BJ (cell line): ENCODE measurements around the gene YY1AP1. TPM values are rescaled to one million over a fixed set of nuclear protein-coding genes. Genes with fewer than 3 reads are reported as not detected.
"Not testable (repeated sequence)": the region's sequence is repeated elsewhere in the genome, so short reads cannot be mapped to it uniquely, and the experiment has no call there.

Source experiments
- CTCF ChIA-PET: fragments of 350-600 bp; formaldehyde crosslinking; extraction: SDS; loops from one replicate; lab custom pipeline; 2021; ENCODE audit warnings: antibody characterized with exemption, inconsistent platforms; lab: Yijun Ruan, JAX
- POLR2A ChIA-PET: fragments of 300-600 bp; sonication (Branson Sonifier 250); formaldehyde crosslinking; extraction: SDS; loops from one replicate; lab custom pipeline; 2021; ENCODE audit warnings: antibody characterized with exemption; lab: Charles Lee
- DNase-seq: peaks from one replicate; pipeline ENCODE4 v3.0.0-alpha.2; 2011; ENCODE audit warnings: low read depth
- H3K27me3 ChIP-seq: 2 replicates; pipeline ENCODE4 v1.6.0; 2011; ENCODE audit warnings: low read length; ENCODE audit not compliant: control insufficient read depth, insufficient read depth
- H3K36me3 ChIP-seq: 2 replicates; pipeline ENCODE4 v1.5.1; 2011; ENCODE audit warnings: low read length; ENCODE audit not compliant: control insufficient read depth, insufficient read depth
- H3K4me3 ChIP-seq: 2 replicates; pipeline ENCODE4 v1.5.1; 2011; ENCODE audit warnings: low read depth, mild to moderate bottlenecking, control low read depth, low read length
- polyA minus RNA-seq: library from RNA; depleted of rRNA, polyadenylated mRNA; stranded (reverse); fragments of >200 nt; gene quantifications from 2 replicates; pipeline ENCODE4 v1.2.3, GENCODE V29; 2011; rRNA and poly(A)+ RNA removed
- polyA plus RNA-seq: library from polyadenylated mRNA; depleted of rRNA; stranded (reverse); fragments of >200 nt; gene quantifications from 2 replicates; pipeline ENCODE4 v1.2.3, GENCODE V29; 2011; rRNA removed
- TF ChIP-seq, protein P1 (sequence below): IDR thresholded peaks from 2 replicates; pipeline ENCODE4 v1.5.1; 2011; ENCODE audit warnings: low read depth, mild to moderate bottlenecking, control low read depth, inconsistent platforms, low read length, moderate library complexity; ENCODE audit not compliant: insufficient read depth

Gene YY1AP1, protein sequence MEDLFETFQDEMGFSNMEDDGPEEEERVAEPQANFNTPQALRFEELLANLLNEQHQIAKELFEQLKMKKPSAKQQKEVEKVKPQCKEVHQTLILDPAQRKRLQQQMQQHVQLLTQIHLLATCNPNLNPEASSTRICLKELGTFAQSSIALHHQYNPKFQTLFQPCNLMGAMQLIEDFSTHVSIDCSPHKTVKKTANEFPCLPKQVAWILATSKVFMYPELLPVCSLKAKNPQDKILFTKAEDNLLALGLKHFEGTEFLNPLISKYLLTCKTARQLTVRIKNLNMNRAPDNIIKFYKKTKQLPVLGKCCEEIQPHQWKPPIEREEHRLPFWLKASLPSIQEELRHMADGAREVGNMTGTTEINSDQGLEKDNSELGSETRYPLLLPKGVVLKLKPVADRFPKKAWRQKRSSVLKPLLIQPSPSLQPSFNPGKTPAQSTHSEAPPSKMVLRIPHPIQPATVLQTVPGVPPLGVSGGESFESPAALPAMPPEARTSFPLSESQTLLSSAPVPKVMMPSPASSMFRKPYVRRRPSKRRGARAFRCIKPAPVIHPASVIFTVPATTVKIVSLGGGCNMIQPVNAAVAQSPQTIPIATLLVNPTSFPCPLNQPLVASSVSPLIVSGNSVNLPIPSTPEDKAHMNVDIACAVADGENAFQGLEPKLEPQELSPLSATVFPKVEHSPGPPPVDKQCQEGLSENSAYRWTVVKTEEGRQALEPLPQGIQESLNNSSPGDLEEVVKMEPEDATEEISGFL
- polyA plus RNA-seq = 57.7 and 57.9 TPM in 2 replicates
- polyA minus RNA-seq = 30.5 and 40.7 TPM in 2 replicates

DNA sequence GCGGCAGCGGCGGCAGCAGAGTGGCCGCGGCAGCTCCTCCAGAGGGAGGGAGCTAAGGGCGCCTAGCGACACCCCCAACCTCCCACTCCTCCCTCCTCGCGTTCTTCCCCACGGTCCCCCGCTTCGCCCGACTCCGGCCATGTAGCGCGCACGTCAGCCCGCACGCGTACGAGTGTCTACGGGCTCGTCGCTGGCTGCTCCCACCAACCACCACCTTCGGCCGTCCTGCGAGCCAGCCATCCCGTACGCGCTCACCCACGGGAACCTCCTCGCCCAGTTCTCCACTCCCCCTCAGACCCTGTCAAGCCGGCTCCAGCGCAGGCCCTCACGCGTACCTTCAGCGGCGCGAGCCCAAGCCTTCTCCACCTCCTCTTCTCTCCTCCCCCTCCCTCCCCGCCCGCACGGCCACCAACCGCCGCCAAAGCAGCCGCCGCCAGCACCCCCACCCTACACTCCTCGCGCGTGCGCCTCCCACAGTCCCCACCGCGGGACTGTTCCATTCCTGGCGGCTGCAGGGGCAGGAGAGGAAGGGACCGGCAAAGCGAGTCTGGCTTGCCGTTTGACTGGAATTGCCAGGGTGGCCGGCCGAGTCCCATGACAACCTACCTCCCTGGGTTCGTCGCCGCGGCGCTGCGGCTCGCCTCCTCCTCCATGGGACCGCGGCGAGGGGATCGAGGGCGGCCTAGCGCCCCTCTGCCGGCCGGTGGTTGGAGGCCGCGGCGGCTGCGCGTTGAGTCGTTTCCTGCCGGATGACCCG, at the start of gene YY1AP1:
Gene YY1AP1 (minus strand): TSS at position 451 of the 757 bp plus-strand sequence. CDS start 8,338 bp downstream, outside the sequence.
- TF ChIP-seq, protein P1, sequence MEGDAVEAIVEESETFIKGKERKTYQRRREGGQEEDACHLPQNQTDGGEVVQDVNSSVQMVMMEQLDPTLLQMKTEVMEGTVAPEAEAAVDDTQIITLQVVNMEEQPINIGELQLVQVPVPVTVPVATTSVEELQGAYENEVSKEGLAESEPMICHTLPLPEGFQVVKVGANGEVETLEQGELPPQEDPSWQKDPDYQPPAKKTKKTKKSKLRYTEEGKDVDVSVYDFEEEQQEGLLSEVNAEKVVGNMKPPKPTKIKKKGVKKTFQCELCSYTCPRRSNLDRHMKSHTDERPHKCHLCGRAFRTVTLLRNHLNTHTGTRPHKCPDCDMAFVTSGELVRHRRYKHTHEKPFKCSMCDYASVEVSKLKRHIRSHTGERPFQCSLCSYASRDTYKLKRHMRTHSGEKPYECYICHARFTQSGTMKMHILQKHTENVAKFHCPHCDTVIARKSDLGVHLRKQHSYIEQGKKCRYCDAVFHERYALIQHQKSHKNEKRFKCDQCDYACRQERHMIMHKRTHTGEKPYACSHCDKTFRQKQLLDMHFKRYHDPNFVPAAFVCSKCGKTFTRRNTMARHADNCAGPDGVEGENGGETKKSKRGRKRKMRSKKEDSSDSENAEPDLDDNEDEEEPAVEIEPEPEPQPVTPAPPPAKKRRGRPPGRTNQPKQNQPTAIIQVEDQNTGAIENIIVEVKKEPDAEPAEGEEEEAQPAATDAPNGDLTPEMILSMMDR = no peak
- peak; percentile 28 for DNase-seq
- Histone ChIP-seq H3K36me3 (peaks cover 2% of the 10 kb centered on the region), H3K4me3 (peak within 1 kb of the TSS; percentile 99), H3K27me3 (no peaks in the 10 kb centered on the region)
- ChIA-PET CTCF (no interaction called here), POLR2A (interaction anchor here (0.5 kb wide), 1 partner anchor 290 kb away, joined by 3 read pairs; no protein-coding TSS in a partner anchor)

DNA sequence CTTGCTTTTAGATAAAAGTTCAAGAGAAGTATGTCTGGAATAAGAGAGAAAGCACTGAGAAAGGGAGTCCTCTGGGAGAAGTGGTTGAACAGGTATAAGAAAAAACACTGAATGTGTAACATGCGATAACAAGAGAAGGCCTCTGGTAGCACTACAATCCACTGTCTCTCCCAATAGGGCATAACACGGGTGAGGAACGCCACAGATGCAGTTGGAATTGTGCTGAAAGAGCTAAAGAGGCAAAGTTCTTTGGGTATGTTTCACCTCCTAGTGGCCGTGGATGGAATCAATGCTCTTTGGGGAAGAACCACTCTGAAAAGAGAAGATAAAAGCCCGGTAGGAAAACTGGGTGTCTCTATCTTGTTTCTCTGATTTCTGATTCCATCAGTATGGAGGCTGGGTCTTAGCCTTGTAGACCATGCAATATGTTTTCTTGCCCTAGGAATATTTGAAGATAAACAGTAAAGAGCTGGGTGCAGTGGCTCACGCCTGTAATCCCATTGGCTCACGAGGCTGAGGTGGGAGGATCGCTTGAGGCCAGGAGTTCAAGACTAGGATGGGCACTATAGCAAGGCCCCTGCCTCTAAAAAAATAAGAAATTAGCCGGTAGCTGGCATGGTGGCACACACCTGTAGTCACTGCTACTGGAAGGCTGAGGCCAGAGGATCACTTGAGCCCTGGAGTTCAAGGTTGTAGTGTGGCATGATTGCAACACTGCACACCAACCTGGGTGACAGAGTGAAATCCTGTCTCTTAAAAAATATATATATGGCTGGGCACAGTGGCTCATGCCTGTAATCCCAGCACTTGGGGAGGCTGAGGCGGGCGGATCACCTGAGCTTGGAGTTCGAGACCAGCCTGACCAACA, 40.7 kb upstream of the YY1AP1 start:
- TF ChIP-seq, protein P1 = peak; percentile 75
- H3K27me3 ChIP-seq = no peaks in the 10 kb centered on the region
- POLR2A ChIA-PET = interaction anchor here (0.6 kb wide), 1 partner anchor 63 kb away, joined by 3 read pairs; no protein-coding TSS in a partner anchor
- CTCF ChIA-PET = interaction anchor here (0.7 to 2.9 kb wide), 11 partner anchors 10 to 479 kb away, joined by 3 to 14 read pairs (median 4); no protein-coding TSS in a partner anchor
- no peak overlapping the region for H3K4me3 ChIP-seq
- DNase-seq = no peak
- peaks cover 4% of the 10 kb centered on the region for H3K36me3 ChIP-seq

DNA sequence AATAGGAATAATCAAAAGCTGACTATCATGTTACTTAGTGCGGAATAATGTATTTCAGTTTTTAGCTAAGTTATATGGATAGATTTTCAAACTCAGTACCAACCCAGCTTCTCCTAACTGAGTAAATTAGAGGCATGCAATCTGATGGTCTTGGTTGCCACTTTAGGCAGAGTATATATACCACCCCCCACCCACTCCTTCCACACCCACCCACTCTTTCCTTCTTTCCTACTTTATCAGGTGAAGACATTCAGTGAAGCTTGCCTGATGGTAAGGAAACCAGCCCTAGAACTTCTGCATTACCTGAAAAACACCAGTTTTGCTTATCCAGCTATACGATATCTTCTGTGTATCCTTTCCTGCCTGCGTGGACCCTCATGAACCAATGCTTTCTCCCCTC, 36.6 kb upstream of the YY1AP1 start:
- Histone ChIP-seq H3K27me3 (no peaks in the 10 kb centered on the region), H3K4me3 (no peak overlapping the region), H3K36me3 (peaks cover 3% of the 10 kb centered on the region)
- no peak for DNase-seq
- CTCF ChIA-PET = interaction anchor here (0.6 to 1.2 kb wide), 5 partner anchors 8 to 474 kb away, joined by 3 to 4 read pairs (median 3); no protein-coding TSS in a partner anchor
- TF ChIP-seq, protein P1 = no peak
- POLR2A ChIA-PET = no interaction called here

DNA sequence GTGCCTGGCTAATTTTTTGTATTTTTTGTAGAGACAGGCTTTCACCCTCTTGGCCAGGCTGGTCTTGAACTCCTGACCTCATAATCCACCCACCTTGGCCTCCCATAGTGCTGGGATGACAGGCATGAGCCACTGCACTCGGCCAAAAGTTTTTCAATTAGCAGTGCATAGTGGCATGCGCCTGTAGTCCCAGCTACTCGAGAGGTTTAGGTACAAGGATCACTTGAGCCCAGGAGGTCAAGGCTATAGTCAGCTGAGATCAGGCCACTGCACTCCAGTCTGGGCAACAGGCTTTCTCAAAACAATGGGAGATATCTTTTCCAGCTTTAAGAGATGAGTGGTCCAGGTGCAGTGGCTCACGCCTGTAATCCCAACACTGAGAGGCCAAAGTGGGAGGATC, 31.1 kb upstream of the YY1AP1 start:
- CTCF ChIA-PET = interaction anchor here (2.3 kb wide), 1 partner anchor 9 kb away, joined by 8 read pairs; no protein-coding TSS in a partner anchor
- TF ChIP-seq, protein P1 = no peak
- DNase-seq = no peak
- Histone ChIP-seq H3K36me3 (no peaks in the 10 kb centered on the region; the same call in 1 of the 2 replicates), H3K27me3 (no peaks in the 10 kb centered on the region), H3K4me3 (no peak overlapping the region)
- POLR2A ChIA-PET = no interaction called here

DNA sequence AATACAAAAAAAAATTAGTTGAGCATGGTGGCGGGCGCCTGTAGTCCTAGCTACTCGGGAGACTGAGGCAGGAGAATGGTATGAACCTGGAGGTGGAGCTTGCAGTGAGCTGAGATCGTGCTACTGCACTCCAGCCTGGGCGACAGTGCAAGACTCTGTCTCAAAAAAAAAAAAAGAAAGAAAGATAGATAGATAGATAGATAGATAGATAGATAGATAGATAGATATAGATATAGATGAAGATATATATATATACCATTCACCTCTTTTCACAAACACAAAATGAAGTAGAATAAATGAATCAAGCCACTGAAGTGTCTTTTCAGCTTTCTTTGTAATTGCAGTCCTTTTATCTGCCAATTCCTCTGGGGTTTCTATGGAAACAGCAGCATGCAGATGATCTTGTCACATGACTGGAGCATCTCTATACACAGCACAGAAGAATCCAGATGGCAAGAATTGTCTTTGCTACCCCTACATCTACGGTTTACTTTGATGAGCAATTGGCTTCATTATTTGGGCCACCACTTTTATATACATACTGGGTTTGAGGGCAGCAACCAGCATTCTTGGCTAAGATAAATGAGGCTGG, 30.0 kb upstream of the YY1AP1 start:
- H3K36me3 ChIP-seq, H3K27me3 ChIP-seq, H3K4me3 ChIP-seq, DNase-seq, POLR2A ChIA-PET: not testable (repeated sequence)
- CTCF ChIA-PET = interaction anchor here (2.3 kb wide), 1 partner anchor 10 kb away, joined by 8 read pairs; no protein-coding TSS in a partner anchor
